Activated CD8-positive, alpha-beta memory T cell treated with anti-CD3 and anti-CD28 coated beads, Interleukin-2, amount 10 ng/mL, durations not matched to agents 7 days and 5 days (primary cell): Measurements from ENCODE around the gene PTPRM. TPM values are rescaled to one million over a fixed set of nuclear protein-coding genes. Genes with fewer than 3 reads are reported as not detected.

ENCODE experiments used
- ATAC-seq: fragments of 150-1000 bp; cut with Tn5 transposase; one replicate; pipeline ENCODE4 v1.10.0; 2021; ENCODE audit warnings: moderate library complexity
- CTCF ChIA-PET: fragments of 350-600 bp; sonication (Branson Sonifier 250); formaldehyde crosslinking; loops from one replicate; lab custom pipeline; 2021; ENCODE audit warnings: antibody characterized with exemption; lab: Charles Lee
- DNase-seq: peaks from one replicate; pipeline ENCODE4 v3.0.0-alpha.2; 2020
- H3K27ac Mint-ChIP-seq: one replicate; pipeline ENCODE4 v1.8.0; 2021; ENCODE audit warnings: mild to moderate bottlenecking, mixed read lengths
- H3K27me3 Mint-ChIP-seq: one replicate; pipeline ENCODE4 v1.8.0; 2021; ENCODE audit warnings: mixed read lengths
- H3K36me3 Mint-ChIP-seq: one replicate; pipeline ENCODE4 v1.8.0; 2021; ENCODE audit warnings: mild to moderate bottlenecking, mixed read lengths
- H3K4me1 Mint-ChIP-seq: one replicate; pipeline ENCODE4 v1.8.0; 2021; ENCODE audit warnings: mixed read lengths
- H3K4me3 Mint-ChIP-seq: one replicate; pipeline ENCODE4 v1.8.0; 2021; ENCODE audit warnings: mild to moderate bottlenecking, moderate library complexity, mixed read lengths
- H3K9me3 Mint-ChIP-seq: one replicate; pipeline ENCODE4 v1.8.0; 2022; ENCODE audit warnings: low read depth, mixed read lengths
- total RNA-seq, 2 experiments: library from RNA; stranded (reverse); gene quantifications; one replicate each; pipeline ENCODE4 v1.2.3, GENCODE V29; 2021

Gene PTPRM
- total RNA-seq, 2 experiments from 2014 or later: 3.1 to 5.7 TPM

- no peaks in the 10 kb centered on the region for H3K4me1 Mint-ChIP-seq
- CTCF ChIA-PET: no interaction called here
Measured at GRCh38 chr18:8264116-8264515, 697.0 kb downstream of the PTPRM start.

GRCh38 chr18:8264861-8265411 is 697.8 kb downstream of the PTPRM start:
- H3K36me3 Mint-ChIP-seq: no peaks in the 10 kb centered on the region
- no peak overlapping the region for H3K4me3 Mint-ChIP-seq
- CTCF ChIA-PET: no interaction called here
- H3K9me3 Mint-ChIP-seq: peaks cover 2% of the 10 kb centered on the region
- no peaks in the 10 kb centered on the region for H3K4me1 Mint-ChIP-seq
- ATAC-seq (no peak), DNase-seq (no peak)
- no peaks in the 10 kb centered on the region for H3K27me3 Mint-ChIP-seq
- no peak overlapping the region for H3K27ac Mint-ChIP-seq

More at GRCh38 chr18:8264116-8264515, 697.0 kb downstream of the PTPRM start:
- Mint-ChIP-seq H3K36me3 (no peaks in the 10 kb centered on the region), H3K4me3 (no peak overlapping the region), H3K27me3 (no peaks in the 10 kb centered on the region), H3K9me3 (peaks cover 2% of the 10 kb centered on the region), H3K27ac (no peak overlapping the region)
- no peak for ATAC-seq
- DNase-seq: no peak

GRCh38 chr18:8272254-8272653 is 705.1 kb downstream of the PTPRM start:
- no peaks in the 10 kb centered on the region for H3K4me1 Mint-ChIP-seq
- H3K27me3 Mint-ChIP-seq: no peaks in the 10 kb centered on the region
- H3K27ac Mint-ChIP-seq: no peak overlapping the region
- H3K4me3 Mint-ChIP-seq: no peak overlapping the region
- DNase-seq: no peak
- ATAC-seq: no peak
- CTCF ChIA-PET: no interaction called here
- H3K9me3 Mint-ChIP-seq: no peaks in the 10 kb centered on the region
- H3K36me3 Mint-ChIP-seq: no peaks in the 10 kb centered on the region

- H3K9me3 Mint-ChIP-seq: no peaks in the 10 kb centered on the region
- CTCF ChIA-PET: no interaction called here
- ATAC-seq: no peak
- H3K4me3 Mint-ChIP-seq: no peak overlapping the region
- no peaks in the 10 kb centered on the region for H3K36me3 Mint-ChIP-seq
- H3K4me1 Mint-ChIP-seq: no peaks in the 10 kb centered on the region
- no peak for DNase-seq
- no peaks in the 10 kb centered on the region for H3K27me3 Mint-ChIP-seq
- H3K27ac Mint-ChIP-seq: no peak overlapping the region
Measured at GRCh38 chr18:8274370-8274769, 707.3 kb downstream of the PTPRM start.

- CTCF ChIA-PET: no interaction called here
- Mint-ChIP-seq H3K4me3 (no peak overlapping the region), H3K27ac (no peak overlapping the region), H3K4me1 (no peaks in the 10 kb centered on the region), H3K9me3 (peaks cover 2% of the 10 kb centered on the region), H3K36me3 (no peaks in the 10 kb centered on the region), H3K27me3 (no peaks in the 10 kb centered on the region)
- ATAC-seq: no peak
- DNase-seq: no peak
Measured at GRCh38 chr18:8276406-8276805, 709.3 kb downstream of the PTPRM start.

GRCh38 chr18:8277270-8277669 is 710.2 kb downstream of the PTPRM start:
- Mint-ChIP-seq H3K27ac (no peak overlapping the region), H3K4me3 (no peak overlapping the region), H3K27me3 (no peaks in the 10 kb centered on the region), H3K36me3 (no peaks in the 10 kb centered on the region), H3K9me3 (peaks cover 4% of the 10 kb centered on the region), H3K4me1 (no peaks in the 10 kb centered on the region)
- no peak for DNase-seq
- no peak for ATAC-seq
- CTCF ChIA-PET: no interaction called here

- CTCF ChIA-PET: no interaction called here
- no peaks in the 10 kb centered on the region for H3K27me3 Mint-ChIP-seq
- peaks cover 4% of the 10 kb centered on the region for H3K9me3 Mint-ChIP-seq
- no peak overlapping the region for H3K27ac Mint-ChIP-seq
- no peak for ATAC-seq
- H3K4me1 Mint-ChIP-seq: no peaks in the 10 kb centered on the region
- no peaks in the 10 kb centered on the region for H3K36me3 Mint-ChIP-seq
- no peak for DNase-seq
- no peak overlapping the region for H3K4me3 Mint-ChIP-seq
Measured at GRCh38 chr18:8279346-8279745, 712.2 kb downstream of the PTPRM start.

GRCh38 chr18:8279781-8280330 is 712.7 kb downstream of the PTPRM start:
- ATAC-seq (no peak), DNase-seq (no peak)
- no peak overlapping the region for H3K4me3 Mint-ChIP-seq
- H3K27ac Mint-ChIP-seq: no peak overlapping the region
- H3K4me1 Mint-ChIP-seq: no peaks in the 10 kb centered on the region
- H3K36me3 Mint-ChIP-seq: no peaks in the 10 kb centered on the region
- CTCF ChIA-PET: no interaction called here
- H3K9me3 Mint-ChIP-seq: peaks cover 4% of the 10 kb centered on the region
- H3K27me3 Mint-ChIP-seq: no peaks in the 10 kb centered on the region

GRCh38 chr18:8283891-8284585 is 716.9 kb downstream of the PTPRM start:
- no peak overlapping the region for H3K27ac Mint-ChIP-seq
- H3K36me3 Mint-ChIP-seq: no peaks in the 10 kb centered on the region
- H3K27me3 Mint-ChIP-seq: no peaks in the 10 kb centered on the region
- H3K4me1 Mint-ChIP-seq: no peaks in the 10 kb centered on the region
- no peak overlapping the region for H3K4me3 Mint-ChIP-seq
- CTCF ChIA-PET: no interaction called here
- H3K9me3 Mint-ChIP-seq: peaks cover 4% of the 10 kb centered on the region
- no peak for ATAC-seq
- no peak for DNase-seq

GRCh38 chr18:8286303-8286702 is 719.2 kb downstream of the PTPRM start:
- Mint-ChIP-seq H3K4me1 (no peaks in the 10 kb centered on the region), H3K9me3 (peaks cover 2% of the 10 kb centered on the region), H3K27ac (no peak overlapping the region), H3K27me3 (no peaks in the 10 kb centered on the region), H3K4me3 (no peak overlapping the region), H3K36me3 (no peaks in the 10 kb centered on the region)
- CTCF ChIA-PET: no interaction called here
- ATAC-seq: no peak
- DNase-seq: no peak

- DNase-seq (no peak), ATAC-seq (no peak)
- Mint-ChIP-seq H3K27ac (no peak overlapping the region), H3K9me3 (no peaks in the 10 kb centered on the region), H3K27me3 (no peaks in the 10 kb centered on the region), H3K4me3 (no peak overlapping the region), H3K36me3 (no peaks in the 10 kb centered on the region), H3K4me1 (no peaks in the 10 kb centered on the region)
- CTCF ChIA-PET: no interaction called here
Measured at GRCh38 chr18:8287196-8287885, 720.2 kb downstream of the PTPRM start.

- H3K4me1 Mint-ChIP-seq: no peaks in the 10 kb centered on the region
- no peak for ATAC-seq
- no peak overlapping the region for H3K27ac Mint-ChIP-seq
- H3K27me3 Mint-ChIP-seq: no peaks in the 10 kb centered on the region
- H3K4me3 Mint-ChIP-seq: no peak overlapping the region
- CTCF ChIA-PET: no interaction called here
- no peaks in the 10 kb centered on the region for H3K9me3 Mint-ChIP-seq
- no peaks in the 10 kb centered on the region for H3K36me3 Mint-ChIP-seq
- DNase-seq: no peak
Measured at GRCh38 chr18:8288472-8289195, 721.5 kb downstream of the PTPRM start.

- CTCF ChIA-PET: no interaction called here
- Mint-ChIP-seq H3K4me1 (no peaks in the 10 kb centered on the region), H3K27ac (no peak overlapping the region), H3K36me3 (no peaks in the 10 kb centered on the region), H3K4me3 (no peak overlapping the region), H3K9me3 (no peaks in the 10 kb centered on the region), H3K27me3 (no peaks in the 10 kb centered on the region)
- ATAC-seq (no peak), DNase-seq (no peak)
Measured at GRCh38 chr18:8290435-8290834, 723.3 kb downstream of the PTPRM start.
